GM19025 (cell line): ENCODE measurements around the gene OR4A15.

Experiments
- ATAC-seq: cut with Tn5 transposase; IDR thresholded peaks from one replicate; pipeline ENCODE4 v1.9.1; 2021; ENCODE audit warnings: mild to moderate bottlenecking, low read depth, moderate library complexity; ENCODE audit not compliant: unreplicated experiment

The OR4A15 gene

DNA sequence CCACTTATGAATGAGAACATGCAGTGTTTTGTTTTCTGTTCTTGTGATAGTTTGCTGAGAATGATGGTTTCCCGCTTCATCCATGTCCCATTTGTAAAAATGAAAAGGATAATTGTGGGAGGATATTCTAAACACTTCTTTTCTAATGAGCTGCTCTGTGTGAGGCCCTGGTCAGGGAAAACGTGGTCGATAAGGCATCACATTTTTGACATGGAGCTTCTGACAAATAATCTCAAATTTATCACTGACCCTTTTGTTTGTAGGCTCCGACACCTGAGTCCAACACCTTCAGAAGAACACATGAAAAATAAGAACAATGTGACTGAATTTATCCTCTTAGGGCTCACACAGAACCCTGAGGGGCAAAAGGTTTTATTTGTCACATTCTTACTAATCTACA, at the start of gene OR4A15:
OR4A15 (plus strand) TSS at position 301 of the 400 bp plus-strand sequence; CDS start at position 301, 0 bp downstream.
- ATAC-seq = no peak

DNA sequence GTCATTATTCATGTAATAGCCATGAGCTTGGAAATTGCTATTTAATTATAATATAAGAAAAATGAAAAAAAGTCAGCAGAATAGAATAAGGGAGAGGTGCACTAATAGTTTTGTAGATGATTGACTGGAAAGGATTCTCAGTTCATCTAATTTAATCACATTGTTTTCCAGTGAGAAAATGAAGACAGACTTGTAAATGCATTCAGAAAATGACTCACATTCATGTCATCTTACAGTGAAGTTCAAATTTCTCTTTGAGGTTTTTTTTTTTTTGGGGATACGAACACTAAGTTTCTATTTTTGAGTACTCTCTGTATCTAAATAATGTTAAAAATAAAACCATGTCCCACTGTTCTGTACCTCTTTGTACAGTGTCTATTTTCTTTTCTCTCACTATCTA, 43.3 kb upstream of the OR4A15 start:
- ATAC-seq = no peak

- ATAC-seq = no peak
Observed at GRCh38 chr11:55342901-55343300, 24.9 kb upstream of the OR4A15 start, which contains the start of gene OR4A16. Gene OR4A16 (plus strand): TSS chr11:55343201. CDS start chr11:55343201, 0 bp downstream.

DNA sequence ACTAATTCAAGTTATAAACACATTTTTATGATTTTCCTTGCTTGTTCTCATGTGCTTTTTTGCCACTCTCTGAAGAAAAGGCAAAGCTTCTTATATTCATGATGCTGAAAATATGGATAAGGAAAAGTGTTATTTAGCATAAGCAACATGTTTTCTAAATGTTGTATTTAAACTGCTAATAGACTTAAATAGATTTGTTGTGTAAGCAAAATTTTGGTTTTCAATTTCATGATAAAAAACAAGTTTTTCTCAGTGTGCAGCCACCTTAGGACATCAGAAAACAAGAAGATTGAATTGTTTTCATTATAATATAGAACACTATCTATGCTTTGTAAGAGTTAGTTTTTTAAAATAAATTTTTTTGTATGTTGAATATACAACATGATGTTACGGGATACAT, 22.5 kb upstream of the OR4A15 start:
- no peak for ATAC-seq

GRCh38 chr11:55349032-55349431, 18.7 kb upstream of the OR4A15 start:
- ATAC-seq = no peak

DNA sequence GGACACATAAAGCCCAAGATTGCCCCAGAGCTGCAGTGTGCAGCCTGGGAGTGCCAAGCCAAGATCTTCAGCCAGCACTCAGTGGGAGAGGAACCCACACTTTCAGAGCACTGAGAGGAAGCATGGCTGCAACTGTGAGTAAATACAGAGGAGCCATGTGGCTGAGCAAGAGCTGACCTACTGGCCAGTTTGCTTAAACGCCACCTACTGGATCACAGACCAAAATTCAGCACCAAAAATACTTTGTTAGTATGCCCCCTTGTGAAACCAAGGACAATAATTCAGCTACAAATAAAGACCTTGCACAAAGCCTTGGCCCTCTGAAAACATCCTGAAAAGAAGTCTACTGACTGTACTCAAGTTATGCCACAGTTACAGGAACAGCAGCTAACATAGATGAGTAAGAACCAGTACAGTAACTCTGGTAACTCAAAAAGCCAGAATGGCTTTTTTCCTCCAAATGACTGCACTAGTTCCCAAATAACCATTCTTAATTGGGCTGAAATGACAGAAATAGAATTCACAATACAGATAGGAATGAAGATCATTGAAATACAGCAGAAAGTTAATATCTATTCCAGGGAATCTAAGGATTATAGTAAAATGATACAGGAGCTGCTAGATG, 10.1 kb upstream of the OR4A15 start:
- ATAC-seq = peak; percentile 51

GRCh38 chr11:55401011-55401410, 33.2 kb downstream of the OR4A15 start:
- no peak for ATAC-seq
